GM19238 (cell line): ENCODE data around the gene PHF21A.
"Not testable (repeated sequence)": the region's sequence is repeated elsewhere in the genome, so short reads cannot be mapped to it uniquely, and the experiment has no call there.

Experiments
- DNase-seq: peaks from one replicate; pipeline ENCODE4 v3.0.0; 2011; ENCODE audit warnings: low spot score; ENCODE audit not compliant: insufficient read length

The PHF21A gene

DNA sequence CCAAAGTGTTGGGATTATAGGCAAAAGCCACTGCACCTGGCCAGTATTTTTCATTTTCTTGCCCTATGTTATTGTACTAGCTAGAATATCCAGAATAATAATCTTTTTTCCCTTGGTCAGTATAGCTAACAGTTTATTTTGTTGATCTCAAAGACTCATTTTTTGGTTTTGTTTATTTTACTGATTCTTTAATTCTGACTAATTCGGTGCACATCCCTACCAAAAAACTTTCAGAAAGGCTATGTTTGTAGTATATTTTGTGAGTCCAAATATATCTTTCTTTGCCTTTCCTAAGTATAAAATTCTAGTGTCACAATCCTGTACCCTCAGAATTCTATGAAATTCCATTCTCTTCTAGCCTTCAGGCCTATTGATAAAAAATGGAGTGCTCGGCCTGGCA, 84.3 kb downstream of the PHF21A start:
- DNase-seq: no peak

DNA sequence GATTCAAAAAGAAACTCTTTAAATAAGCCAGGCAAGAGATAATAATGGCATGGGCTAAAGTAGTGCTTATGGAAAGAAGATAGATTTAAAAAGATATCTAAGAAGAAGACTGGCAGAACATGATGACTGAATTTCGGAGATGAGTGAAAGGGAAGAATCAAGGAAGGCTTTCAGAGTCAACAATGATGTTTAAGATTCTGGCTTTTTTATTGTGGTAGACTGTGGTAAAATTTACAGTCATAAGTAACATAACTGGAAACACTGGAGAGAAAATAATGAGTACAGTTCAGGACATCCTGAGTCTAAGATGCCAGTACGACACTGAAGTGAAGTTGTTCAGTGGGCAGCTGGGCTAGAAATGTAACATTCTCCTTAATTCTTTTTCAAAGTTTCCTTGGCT, 85.2 kb downstream of the PHF21A start:
- no peak for DNase-seq

DNA sequence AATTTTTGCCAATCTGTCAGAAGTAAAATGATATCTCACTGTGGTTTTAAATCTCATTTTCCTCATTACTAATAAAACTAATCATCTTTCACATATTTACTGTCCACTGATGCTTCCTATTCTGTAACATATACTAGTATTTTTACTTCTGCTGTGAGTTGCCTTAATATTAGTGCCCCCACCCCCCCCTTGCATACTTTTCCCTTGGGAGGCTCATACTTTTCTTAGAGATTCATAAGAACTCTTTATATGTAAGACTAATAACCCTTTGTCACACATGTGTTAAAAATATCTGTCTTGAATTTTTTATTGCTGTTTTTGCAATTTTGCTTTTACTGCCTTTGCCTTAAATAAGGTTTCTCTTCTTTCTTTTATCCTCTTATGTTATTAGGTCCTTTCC, 87.2 kb downstream of the PHF21A start:
- no peak for DNase-seq

DNA sequence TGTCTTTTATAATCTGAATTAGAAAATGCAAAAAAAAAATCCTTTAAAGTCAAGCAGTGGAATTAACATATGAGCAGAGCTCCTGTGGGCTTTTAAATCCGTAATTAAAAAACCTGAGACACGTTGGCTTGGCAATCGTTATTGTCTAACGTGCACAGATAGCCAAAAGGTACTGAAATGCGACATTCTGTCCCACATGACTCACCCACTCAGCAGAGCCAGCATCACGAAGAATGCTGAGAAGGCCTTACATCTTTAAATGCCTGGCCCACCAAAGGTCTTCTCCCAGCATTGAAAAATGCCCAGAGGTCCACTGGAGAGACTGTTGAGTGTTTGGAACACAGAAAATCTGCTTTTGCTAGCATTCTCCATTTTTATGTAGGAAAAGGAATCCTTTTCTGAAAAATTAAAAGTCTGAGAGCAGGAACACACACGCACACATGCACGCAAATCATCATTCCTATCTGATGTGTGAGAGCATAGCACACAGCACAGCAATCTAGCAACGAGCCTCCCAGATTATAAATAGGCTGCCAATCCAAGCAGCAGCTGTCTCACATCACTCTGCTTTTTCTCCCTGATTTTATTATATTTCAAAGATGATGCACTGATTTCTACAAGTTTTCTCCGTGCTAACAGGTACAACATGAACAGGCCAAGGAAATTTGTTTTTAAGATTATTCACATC, 94.5 kb downstream of the PHF21A start:
- no peak for DNase-seq

DNA sequence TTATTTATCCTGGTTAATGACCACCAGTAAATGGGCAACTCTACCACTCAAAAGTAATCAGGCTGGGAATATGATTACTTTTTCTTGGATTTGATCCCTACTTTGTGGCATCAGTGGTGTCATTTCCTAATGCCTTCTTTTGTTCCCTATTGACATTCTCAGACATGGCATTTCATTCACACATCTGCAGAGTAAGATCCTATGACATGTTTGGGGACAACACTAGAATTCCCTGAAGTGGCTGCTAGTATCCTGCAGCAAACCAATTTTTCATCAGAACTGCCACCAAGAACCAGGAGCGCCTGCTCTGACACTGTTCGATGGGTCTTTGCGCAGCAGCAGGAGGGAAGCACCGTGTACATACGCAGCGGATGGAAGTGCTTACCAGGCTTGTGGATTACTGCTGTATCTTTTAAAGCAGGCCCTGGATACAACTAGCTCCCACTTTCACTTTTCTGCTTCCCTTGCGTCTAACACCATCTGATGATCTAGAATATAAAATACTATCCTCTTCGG, 101.1 kb downstream of the PHF21A start:
- no peak for DNase-seq

GRCh38 chr11:46018651-46019050, 102.6 kb downstream of the PHF21A start:
- DNase-seq: no peak

DNA sequence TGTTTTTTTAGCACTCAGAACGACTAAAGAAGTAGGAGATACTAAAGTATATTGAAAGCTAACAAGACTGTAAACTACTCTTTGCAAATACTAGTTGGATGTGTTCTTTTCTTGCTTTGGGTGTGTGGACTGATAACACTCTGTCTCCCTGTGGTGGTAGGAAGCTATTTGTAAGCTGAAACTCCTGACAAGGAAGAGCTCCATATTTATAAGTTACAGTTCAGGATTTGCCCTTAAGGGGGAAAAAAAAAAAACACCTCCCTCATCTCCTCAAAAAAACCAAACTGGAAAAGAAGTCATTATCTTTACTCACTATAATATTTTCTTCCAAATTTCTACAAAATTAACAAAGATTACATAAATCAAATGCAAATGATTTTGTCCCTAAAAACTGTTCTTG, 103.9 kb downstream of the PHF21A start:
- DNase-seq: no peak

DNA sequence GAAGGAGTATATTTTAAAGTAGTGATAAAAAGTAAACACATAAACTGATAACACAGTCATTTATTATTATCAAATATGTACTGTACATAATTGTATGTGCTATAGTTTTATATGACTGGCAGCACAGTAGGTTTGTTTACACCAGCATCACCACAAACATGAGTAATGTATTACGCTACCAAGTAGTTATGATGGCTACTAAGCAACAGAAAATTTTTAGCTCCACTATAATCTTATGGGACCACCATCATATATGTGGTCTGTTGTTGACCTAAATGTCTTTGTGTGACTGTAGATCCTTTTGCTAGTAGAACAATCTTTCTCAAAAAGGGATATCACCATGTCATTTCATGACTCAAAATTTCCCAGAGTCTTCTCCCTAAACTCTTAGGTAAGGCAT, 105.3 kb downstream of the PHF21A start:
- DNase-seq: no peak

- not testable (repeated sequence) for DNase-seq
Observed at GRCh38 chr11:46014168-46014567, 107.1 kb downstream of the PHF21A start.

DNA sequence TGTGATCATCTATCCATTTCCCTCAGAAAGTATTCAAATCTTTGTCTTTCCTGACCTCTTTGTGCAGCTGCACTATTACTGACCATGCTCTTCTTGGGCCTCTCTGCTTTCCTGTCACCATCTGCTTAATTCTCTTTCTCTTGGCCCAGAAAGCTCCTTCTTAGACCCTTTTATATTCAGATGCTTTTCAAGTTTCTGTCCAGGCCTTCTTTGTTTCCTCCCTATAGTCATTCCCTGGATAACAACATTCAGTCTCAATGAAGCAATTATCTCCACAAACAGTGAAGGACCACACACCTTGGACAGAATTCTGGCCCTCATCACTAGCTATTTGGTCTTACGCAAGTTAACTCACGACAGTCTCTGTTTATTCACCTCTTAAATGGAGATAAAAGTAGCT, 109.1 kb downstream of the PHF21A start:
- no peak for DNase-seq

DNA sequence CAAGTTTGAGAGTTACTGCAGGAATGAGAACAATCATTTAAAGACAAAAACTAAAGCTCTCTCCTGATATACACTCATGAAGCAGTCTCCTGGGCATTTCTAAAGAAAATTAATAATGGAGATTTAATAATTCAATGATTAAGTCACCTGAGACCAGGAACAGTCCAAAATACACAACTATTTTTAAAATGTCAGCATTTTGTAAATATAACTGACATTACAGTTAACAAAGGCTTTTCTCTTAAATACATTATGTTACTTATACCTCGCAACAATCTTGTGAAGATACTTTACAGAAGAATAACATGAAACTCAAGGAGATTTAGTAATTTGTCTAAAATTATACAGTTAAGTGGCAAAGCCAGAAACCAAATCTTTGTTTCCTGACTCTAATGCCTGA, 111.2 kb downstream of the PHF21A start:
- DNase-seq: no peak

DNA sequence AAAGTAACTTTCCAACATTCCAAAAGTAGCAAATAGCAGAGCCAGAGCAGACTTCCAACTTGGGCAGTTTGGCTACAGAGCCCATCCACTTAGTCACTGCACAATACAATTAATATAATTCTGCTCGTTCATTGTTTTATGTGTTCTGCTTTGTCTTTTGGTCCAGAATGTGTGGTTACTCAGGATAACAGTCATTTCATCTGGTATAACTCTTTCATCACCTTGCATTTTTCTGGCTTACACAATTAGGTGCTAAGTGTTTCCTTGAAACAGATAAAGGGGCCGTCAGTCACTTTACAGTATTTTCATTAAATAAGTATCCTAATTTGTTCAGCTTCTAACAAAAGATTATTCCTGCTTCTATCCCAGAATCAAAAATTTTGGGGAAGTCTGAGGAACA, 111.6 kb downstream of the PHF21A start:
- DNase-seq: no peak

DNA sequence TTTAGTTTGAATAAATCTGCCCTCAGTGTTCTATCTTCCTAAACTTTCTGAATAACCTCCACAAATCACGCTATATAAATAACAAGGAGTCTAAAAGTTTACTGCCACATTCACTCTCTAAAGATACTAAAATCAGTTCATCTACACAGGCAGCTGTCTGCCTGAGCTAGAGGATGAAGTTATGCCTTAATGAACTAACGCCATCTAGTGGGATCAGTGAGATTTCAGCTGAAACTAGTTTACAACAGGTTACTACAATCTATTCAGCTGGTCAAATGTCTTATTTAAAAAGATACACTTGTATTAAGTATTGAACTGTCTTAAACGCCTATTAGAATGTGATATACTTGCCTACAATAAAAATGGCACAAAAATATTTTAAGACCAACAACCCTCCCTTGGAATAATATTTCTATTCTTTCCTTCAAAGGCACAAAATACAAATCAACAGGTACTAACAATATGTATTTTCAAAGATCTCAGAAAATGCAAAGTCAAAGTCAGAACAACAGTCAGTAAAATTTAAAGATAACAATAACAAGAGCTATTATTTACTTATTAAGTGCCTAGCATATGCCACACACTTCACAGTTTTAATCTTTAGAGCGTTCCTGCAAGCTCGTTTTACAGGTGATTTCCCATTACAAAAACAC, 114.7 kb downstream of the PHF21A start:
- peak; percentile 23 for DNase-seq

DNA sequence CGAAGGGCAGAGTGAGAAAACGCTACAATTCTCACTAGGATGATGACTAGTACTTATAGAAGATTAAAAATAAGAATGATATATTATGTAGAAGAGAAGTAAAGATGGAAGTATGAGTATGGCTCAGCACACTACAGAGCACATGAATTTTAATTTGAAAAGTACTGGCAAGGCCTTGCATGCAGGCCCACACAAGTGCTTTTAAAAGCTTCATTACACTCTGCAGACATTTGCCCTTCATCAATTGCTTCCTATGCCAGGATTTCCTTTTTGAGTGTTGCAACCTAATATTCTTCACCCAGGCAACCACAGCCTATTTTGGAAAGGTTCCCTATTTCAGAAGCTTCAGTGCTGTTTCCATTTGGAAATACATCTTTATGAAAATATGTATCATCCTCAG, 117.7 kb downstream of the PHF21A start:
- no peak for DNase-seq

- DNase-seq: no peak
Observed at GRCh38 chr11:46002189-46002588, 119.1 kb downstream of the PHF21A start.

DNA sequence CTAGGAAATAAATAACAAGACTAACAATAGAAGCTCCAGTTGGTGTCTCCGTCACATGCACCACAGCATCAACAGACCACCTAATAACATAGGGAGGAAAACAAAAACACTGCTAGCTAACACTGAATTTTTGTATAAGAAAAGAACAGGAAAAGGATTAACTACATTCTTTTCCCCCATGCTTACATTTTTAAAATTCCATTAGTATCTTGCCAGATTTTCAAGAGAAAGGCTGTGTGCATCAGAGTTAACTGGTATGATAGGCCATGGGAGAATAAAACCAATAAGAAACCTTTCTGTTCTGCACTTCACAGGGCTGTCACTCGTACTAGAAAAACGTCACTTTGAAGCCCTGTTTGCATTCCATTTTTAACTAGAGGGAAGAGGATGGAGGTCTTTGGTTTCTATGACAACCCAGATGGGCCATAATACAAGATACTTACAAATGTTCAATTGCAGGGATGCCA, 119.8 kb downstream of the PHF21A start:
- DNase-seq: no peak

DNA sequence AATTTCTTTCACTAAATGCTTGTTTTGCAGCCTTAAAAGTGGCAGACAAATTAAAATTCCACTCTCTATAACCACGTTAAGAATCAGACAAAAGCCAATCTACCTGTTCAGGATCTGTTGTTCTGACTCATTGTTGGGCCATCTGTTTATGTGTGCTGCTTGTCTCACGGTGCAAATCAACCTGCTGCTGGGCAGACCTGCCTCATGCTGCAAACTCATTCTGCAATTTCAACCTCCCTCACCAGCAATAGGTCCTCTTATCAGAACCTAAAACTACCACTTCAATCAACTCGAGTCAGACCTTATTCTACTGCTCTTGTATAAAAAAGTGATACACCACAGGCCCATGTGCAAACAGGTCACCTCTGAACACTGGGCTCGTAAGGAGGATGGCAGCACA, 123.7 kb downstream of the PHF21A start:
- DNase-seq: no peak

- DNase-seq: no peak
Observed at GRCh38 chr11:45995342-45995734, 125.9 kb downstream of the PHF21A start.

DNA sequence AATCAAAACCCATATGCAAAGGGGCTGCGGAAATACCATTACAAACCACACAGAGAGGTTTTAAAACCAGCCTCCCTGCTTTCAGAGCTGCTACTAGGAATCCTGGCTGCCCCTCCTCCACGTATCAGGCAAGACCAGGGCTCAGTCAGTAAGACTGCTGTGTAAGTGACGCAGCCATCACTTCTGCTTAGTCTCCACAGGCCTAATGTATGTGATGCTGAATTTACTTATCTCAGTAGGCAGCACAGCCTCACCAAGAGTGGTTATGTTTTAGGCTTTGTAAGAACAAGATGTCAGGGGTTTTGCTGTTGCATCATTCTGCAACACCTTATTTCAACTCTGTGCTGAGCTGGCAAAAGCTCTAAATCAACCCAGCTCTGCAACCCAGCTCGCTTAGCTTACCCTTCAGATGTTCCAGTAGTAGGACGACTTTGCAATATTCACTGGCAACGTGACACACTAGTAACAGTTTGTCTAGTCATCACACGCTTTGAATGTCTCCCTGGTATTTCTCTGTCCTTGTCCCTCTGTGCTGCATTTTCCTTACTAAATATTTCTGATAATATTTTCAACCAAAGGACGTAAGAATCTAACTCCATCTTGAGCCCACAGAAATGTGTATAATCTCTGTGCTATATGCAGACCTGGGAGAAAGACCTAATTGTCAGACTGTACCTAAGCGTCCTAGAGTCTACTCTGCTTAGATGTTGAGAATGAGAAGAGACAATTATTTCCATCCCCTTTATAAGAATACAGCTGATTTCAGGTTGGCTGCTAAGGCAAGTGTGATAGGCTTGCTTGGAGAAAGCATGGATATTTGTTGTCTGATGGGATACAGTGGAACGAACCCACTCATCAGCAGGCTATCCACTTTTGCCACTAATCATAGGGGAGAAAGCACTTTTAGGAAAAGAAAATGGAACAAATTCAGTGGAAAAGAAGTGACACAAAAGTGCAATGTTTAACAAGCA, 126.6 kb downstream of the PHF21A start:
- DNase-seq: no peak

DNA sequence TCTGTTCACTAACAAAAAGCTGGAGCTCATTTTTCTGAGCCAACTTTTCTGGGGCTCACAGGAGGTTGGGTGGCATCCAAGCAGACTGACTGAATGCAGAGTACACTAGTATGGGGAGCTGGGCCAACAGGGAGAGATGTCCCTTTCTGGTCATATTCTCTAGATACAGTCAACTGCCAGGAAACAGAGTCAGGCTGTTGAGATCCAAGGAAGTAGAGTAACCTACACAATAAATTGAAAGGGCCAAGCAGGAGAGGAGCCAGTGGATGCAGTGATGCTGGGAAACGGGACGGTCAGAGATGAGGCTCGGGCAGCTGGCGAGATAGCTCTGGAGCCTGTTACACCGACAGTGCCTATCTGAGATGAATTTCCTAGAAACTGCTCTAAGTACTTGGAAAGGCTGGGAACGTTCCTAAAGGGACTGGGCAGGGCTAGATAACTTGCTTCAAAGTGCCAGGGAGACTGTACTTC, 127.7 kb downstream of the PHF21A start:
- no peak for DNase-seq

GRCh38 chr11:45988921-45989320, 132.3 kb downstream of the PHF21A start:
- no peak for DNase-seq

GRCh38 chr11:45985212-45985611, 136.0 kb downstream of the PHF21A start:
- DNase-seq: no peak
